NCI-H2107 treated with DMSO at 0.1 percent for 48 hours (cell line): ENCODE measurements around the gene MUC4.
"Not testable (repeated sequence)": the region's sequence is repeated elsewhere in the genome, so short reads cannot be mapped to it uniquely, and the experiment has no call there.

ENCODE experiments used
- DNase-seq: peaks from one replicate; lab custom pipeline; 2025; ENCODE audit not compliant: unreplicated experiment; lab: John Stamatoyannopoulos, UW

The MUC4 gene

DNA sequence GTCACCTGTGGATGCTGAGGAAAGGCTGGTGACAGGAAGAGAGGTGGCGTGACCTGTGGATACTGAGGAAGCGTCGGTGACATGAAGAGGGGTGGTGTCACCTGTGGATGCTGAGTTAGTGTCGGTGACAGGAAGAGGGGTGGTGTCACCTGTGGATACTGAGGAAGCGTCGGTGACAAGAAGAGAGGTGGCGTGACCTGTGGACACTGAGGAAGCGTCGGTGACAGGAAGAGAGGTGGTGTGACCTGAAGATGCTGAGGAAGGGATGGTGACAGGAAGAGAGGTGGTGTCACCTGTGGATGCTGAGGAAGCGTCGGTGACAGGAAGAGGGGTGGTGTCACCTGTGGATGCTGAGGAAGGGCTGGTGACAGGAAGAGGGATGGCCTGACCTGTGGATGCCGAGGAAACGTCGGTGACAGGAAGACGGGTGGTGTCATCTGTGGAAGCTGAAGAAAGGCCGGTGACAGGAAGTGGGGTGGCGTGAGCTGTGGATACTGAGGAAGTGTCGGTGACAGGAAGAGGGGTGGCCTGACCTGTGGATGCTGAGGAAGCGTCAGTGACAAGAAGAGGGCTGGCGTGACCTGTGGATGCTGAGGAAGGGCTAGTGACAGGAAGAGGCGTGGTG, 25.8 kb downstream of the MUC4 start:
- not testable (repeated sequence) for DNase-seq

GRCh38 chr3:195784031-195784430, 27.7 kb downstream of the MUC4 start:
- not testable (repeated sequence) for DNase-seq

DNA sequence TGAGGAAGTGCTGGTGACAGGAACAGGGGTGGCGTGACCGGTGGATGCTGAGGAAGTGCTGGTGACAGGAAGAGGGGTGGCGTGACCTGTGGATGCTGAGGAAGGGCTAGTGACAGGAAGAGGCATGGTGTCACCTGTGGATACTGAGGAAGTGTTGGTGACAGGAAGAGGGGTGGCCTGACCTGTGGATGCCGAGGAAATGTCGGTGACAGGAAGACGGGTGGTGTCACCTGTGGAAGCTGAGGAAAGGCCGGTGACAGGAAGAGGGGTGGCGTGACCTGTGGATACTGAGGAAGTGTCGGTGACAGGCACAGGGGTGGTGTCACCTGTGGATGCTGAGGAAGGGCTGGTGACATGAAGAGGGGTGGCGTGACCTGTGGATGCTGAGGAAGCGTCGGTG, 30.5 kb downstream of the MUC4 start:
- DNase-seq, result not testable (repeated sequence)

GRCh38 chr3:195777975-195778374, 33.8 kb downstream of the MUC4 start:
- no peak for DNase-seq

DNA sequence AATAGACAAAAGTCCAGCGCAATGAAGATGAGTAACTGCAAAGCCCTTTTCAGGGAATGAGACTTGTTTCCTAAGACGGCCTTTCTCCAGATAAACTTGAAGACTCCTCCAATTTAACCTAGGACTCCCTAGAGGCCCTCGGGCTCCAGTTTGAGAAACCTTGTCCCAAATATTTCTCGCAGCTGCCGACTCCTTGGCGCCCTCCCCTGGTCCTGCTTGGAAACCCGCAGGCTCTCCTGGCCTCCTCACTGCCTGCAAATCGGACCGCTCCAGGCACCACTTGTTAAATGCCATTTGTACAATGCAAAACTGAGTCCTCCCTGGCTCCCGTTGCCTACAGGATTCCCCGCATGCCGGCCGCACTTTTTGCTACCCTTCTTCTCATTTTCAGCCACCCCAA, 36.8 kb downstream of the MUC4 start:
- DNase-seq, result peak; percentile 46

DNA sequence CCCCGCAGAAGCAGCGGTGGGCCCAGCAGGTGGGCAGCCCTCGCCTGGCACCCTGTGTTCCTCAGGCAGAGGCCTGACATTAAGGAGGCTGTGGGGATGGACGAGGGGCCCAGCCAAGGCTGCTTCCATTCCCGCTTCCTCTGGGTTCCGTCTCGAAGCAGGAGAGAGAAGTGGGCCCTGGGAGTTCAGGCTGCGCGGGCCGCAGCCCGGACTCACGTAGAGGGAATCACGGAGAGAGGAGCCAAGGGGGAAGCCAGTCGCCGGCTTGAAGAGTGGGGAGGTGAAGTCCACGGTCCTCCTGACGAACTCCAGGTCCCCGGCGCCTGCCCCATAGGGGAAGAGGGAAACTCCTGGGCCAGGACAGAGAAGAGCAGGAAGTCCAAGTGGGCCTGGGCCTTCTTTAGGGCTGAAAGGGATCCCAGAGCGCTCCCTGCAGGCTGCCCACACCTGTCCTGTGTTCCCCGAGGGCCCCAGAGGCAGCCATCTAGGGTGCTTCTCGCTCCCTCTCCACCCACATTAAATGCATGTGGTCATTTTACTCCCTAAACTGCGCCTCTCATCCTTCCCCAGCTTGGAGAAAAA, 37.7 kb downstream of the MUC4 start:
- DNase-seq, result no peak

- DNase-seq, result no peak
Observed at GRCh38 chr3:195771646-195772300, 40.0 kb downstream of the MUC4 start.

DNA sequence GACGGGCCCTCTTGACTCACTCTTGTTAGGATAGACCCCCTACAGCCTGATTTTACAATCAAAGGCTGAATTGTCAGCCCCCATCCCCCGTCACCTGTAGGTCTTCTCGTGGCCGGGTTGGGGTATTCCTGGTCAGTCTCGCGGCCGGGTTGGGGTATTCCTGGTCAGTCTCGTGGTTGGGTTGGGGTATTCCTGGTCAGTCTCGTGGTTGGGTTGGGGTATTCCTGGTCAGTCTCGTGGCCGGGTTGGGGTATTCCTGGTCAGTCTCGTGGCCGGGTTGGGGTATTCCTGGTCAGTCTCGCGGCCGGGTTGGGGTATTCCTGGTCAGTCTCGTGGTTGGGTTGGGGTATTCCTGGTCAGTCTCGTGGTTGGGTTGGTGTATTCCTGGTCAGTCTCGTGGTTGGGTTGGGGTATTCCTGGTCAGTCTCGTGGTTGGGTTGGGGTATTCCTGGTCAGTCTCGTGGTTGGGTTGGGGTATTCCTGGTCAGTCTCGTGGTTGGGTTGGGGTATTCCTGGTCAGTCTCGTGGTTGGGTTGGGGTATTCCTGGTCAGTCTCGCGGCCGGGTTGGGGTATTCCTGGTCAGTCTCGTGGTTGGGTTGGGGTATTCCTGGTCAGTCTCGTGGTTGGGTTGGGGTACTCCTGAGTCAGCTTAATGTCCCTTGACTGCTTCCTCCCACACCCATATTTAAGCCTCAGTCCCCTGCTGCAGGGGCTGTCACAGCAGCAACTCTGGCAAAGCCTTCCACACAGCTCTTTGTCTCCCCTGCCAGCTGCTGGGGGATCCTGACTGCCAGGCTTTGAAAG, 40.7 kb downstream of the MUC4 start:
- not testable (repeated sequence) for DNase-seq

DNA sequence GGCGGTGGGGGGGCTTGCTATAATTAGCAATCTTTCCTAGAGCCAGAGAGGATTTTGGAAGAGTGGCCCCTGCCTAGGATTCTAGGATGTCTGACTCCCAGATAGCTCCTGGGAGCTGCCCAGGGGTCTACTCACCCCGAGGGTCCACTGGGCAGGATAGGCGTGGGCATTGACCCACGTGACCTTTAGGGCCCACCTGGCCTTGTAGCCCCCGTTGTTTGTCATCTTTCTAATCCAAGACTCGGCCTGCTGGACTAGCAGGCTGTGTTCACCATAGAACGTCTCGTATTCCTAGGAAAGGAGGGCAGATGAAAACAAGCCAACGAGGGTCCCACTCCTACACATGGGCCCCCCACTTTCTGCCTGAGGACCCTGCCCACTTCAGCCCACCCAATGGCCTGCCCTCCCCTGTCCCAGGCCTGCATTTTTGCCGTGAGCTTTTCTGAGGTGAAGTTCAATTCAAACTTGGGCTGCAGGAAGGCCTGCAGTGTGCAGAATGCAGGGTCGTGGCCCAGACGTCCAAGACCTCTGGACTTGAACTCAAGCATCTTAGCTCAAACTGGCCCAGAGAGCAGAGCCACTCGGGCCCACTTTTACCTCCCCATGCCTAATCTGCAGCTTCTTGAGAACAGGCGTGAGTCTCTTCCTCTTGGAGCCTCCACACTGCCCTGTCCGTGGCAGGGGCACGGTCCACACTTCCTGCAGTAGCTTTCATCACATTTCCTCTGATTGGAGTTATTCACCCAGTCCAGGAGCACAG, 41.5 kb downstream of the MUC4 start:
- no peak for DNase-seq

DNA sequence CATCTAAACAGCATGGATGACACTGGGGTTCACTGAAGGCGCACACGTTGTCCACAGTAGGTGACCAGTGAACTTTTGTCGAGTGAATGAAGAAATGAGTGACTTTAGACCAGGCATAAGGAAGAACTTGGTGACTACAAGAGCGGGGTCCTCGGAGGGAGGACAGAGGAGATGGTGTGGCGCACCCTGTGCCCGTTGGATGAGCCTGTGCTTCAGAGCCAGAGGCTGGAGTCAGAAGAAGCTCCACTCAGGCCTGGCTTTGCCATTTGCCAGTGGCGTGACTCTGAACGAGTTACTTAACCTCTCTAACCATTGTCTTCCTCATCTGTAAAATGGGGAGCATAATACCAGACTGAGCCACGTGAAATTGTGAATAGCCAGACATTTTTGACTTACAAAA, 42.2 kb downstream of the MUC4 start:
- no peak for DNase-seq

GRCh38 chr3:195768831-195769303, 42.9 kb downstream of the MUC4 start:
- DNase-seq, result no peak

DNA sequence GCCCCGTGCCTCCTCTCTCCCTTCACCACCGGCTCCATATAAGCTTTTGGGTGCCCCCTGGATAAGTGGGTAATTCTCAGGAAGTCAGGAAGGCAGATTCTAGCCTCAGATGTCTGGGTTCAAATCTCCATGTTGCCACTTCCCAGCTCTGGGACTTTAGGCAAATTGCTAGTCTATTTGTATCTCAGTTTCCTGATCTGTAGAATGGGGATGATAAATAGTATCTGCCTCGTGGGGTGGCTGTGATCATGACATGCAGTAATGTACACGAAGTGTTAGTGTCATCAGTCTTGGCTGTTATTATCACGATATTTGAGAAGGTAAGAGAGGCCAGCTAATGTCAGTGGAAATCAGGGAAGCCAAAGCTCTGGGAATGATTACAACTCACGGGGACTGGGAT, 43.3 kb downstream of the MUC4 start:
- no peak for DNase-seq

DNA sequence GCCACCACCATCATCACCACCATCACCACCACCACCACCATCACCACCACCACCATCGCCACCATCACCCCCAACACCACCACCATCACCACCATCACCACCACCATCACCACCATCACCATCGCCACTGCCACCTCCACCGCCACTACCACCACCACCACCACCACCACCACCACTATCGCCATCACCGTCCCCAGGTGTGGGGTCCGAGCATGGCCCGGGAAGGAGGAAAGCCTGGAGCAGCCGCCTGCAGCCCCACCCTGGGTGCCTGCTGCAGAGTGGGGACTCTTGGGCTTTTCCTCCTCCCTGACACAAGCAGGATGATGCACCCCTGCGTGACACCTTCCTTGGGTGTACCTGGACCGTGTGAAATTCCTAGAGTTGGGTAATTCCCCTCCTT, 43.9 kb downstream of the MUC4 start:
- no peak for DNase-seq

DNA sequence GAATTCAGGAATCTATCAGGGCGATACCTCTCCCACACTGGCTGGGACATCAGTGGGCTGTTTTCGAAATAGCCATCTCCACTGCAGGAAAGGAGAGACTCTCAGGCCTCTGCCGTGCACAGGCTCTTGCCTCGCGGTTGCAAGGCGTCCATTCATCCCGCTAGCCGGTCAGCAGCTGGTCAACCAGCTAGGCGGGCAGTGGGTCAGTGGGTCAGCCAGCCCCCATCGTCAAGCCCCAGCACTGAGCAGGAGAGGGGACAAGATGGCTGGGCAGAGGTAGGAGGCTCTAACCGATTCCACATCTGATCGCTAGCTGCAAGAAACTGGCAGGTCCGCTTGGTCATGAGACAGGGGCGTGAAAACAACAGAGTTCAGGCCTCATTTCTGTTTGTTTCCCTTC, 45.1 kb downstream of the MUC4 start:
- no peak for DNase-seq

DNA sequence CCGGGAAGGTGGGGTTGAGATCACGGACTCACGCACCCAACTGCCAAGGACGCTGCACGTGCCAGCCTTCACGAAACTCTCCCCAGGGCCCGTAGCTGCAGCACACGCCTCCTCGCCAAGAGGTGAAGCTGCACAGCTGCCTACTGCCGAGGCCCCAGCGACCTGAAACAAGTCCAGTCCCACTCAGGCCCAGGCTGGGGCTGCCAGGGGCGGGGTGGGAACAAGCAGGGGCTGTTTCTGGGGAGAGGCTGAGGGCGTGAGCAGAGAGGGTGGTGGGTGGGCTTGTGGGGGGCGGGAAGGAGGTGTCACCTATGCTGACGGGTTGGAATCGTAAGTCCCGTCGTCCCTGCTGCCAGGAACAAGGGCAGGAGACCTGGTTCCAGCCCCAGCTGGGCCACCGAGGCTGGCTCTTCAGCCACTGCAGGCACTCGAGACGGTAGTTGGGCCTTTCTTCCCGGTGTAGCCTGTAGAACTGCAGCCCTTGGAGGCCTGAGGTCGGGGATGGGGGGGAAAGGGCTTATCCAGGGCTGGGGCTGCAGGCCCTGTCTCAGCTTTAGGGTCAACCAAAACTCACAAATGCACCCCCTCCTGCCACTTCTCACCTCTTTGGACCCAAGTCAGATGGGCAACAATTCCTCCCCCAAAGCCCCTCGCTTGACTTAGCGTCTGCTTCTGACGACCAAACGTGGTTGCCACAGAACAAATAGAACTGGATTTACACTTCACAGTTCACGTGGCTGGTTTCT, 46.6 kb downstream of the MUC4 start:
- no peak for DNase-seq

- no peak for DNase-seq
Observed at GRCh38 chr3:195763843-195764825, 47.6 kb downstream of the MUC4 start.

DNA sequence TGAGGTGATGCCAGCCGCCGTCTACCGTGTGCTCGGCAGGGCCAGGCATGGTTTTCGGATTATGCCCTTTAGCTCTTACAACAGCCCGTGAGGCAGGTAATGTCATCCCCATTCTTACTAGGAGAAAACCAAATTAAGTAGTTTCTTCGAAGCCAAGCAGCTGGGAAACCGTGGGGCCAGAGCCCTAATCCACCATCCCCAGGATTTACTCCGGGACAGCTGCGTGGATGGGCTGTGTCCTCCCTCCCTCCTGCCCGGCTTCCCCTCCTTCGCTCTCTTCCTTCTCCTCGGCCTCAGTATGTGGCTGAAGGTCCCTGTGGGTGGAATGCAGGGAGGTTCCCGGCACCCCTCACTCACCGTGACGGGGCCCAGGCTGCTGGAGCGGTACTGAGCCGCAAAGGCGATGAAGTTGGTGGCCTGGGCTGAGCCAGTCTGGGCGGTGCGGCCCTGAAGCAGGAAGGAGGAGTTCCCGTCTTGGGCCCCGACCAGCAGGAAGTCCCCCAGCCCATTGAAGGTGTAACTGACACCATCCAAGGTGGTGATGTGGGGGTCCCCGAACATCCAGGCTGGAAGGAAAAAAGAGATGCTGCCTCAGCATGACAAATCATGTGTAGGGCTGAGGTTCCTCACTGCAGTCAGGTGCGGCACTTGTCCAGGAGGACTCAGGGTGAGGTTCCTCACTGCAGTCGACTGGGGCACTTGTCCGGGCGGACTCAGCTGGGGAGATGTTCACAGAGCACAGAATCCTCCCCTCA, 48.5 kb downstream of the MUC4 start:
- no peak for DNase-seq

- no peak for DNase-seq
Observed at GRCh38 chr3:195762611-195763010, 49.1 kb downstream of the MUC4 start.
